ENCODE measurements around the gene PIGX.

Gene PIGX
- 19.3 to 21.8 (median 19.7) reads per million in 3 donors for total RNA-seq

- no peaks in the 10 kb centered on the region for H3K27me3 ChIP-seq (replicated peaks; ENCODE audit: control insufficient read depth, insufficient read depth, low read length, poor library complexity, severe bottlenecking)
- peak; percentile 88 to 95 (median 95) for DNase-seq
- H3K27ac ChIP-seq (ENCODE audit: insufficient read depth, low read length, poor library complexity, severe bottlenecking), result peak within 1 kb of the TSS; percentile 98
- H3K4me1 ChIP-seq (ENCODE audit: control insufficient read depth, insufficient read depth, low read length, poor library complexity, severe bottlenecking), result peaks cover 12% of the 10 kb centered on the region
- no peaks in the 10 kb centered on the region for H3K36me3 ChIP-seq (ENCODE audit: control insufficient read depth, insufficient read depth, low read length)
- H3K9me3 ChIP-seq (ENCODE audit: control insufficient read depth, low read length), result no peaks in the 10 kb centered on the region
- H3K4me3 ChIP-seq (ENCODE audit: insufficient read depth, low read depth, low read length, poor library complexity, severe bottlenecking), result peak within 1 kb of the TSS; percentile 48
Observed at GRCh38 chr3:196711838-196712513, at the start of gene PIGX, which contains the start of gene CEP19. Gene PIGX (plus strand): TSS chr3:196712377. Gene CEP19 (minus strand): TSS chr3:196712250. CDS start chr3:196708657, 3,593 bp downstream.

GRCh38 chr3:196662711-196663571, 49.2 kb upstream of the PIGX start:
- Histone ChIP-seq H3K27me3 (replicated peaks; ENCODE audit: control insufficient read depth, insufficient read depth, low read length, poor library complexity, severe bottlenecking) (no peaks in the 10 kb centered on the region), H3K9me3 (ENCODE audit: control insufficient read depth, low read length) (no peaks in the 10 kb centered on the region), H3K4me3 (ENCODE audit: insufficient read depth, low read depth, low read length, poor library complexity, severe bottlenecking) (no peak overlapping the region), H3K4me1 (ENCODE audit: control insufficient read depth, insufficient read depth, low read length, poor library complexity, severe bottlenecking) (no peaks in the 10 kb centered on the region), H3K27ac (ENCODE audit: insufficient read depth, low read length, poor library complexity, severe bottlenecking) (no peak overlapping the region), H3K36me3 (ENCODE audit: control insufficient read depth, insufficient read depth, low read length) (peaks cover 25% of the 10 kb centered on the region)
- no peak for DNase-seq

- Histone ChIP-seq H3K4me1 (ENCODE audit: control insufficient read depth, insufficient read depth, low read length, poor library complexity, severe bottlenecking) (peaks cover 10% of the 10 kb centered on the region), H3K27me3 (replicated peaks; ENCODE audit: control insufficient read depth, insufficient read depth, low read length, poor library complexity, severe bottlenecking) (no peaks in the 10 kb centered on the region), H3K4me3 (ENCODE audit: insufficient read depth, low read depth, low read length, poor library complexity, severe bottlenecking) (no peak overlapping the region), H3K9me3 (ENCODE audit: control insufficient read depth, low read length) (no peaks in the 10 kb centered on the region), H3K36me3 (ENCODE audit: control insufficient read depth, insufficient read depth, low read length) (peaks cover 10% of the 10 kb centered on the region), H3K27ac (ENCODE audit: insufficient read depth, low read length, poor library complexity, severe bottlenecking) (no peak overlapping the region)
- DNase-seq, result no peak
Observed at GRCh38 chr3:196666001-196666867, 45.9 kb upstream of the PIGX start.

GRCh38 chr3:196667056-196667825, 44.9 kb upstream of the PIGX start:
- H3K27me3 ChIP-seq (replicated peaks; ENCODE audit: control insufficient read depth, insufficient read depth, low read length, poor library complexity, severe bottlenecking), result no peaks in the 10 kb centered on the region
- H3K36me3 ChIP-seq (ENCODE audit: control insufficient read depth, insufficient read depth, low read length), result peaks cover 1% of the 10 kb centered on the region
- H3K9me3 ChIP-seq (ENCODE audit: control insufficient read depth, low read length), result no peaks in the 10 kb centered on the region
- DNase-seq, result no peak
- peaks cover 12% of the 10 kb centered on the region for H3K4me1 ChIP-seq (ENCODE audit: control insufficient read depth, insufficient read depth, low read length, poor library complexity, severe bottlenecking)
- no peak overlapping the region for H3K27ac ChIP-seq (ENCODE audit: insufficient read depth, low read length, poor library complexity, severe bottlenecking)
- H3K4me3 ChIP-seq (ENCODE audit: insufficient read depth, low read depth, low read length, poor library complexity, severe bottlenecking), result no peak overlapping the region

GRCh38 chr3:196670339-196670738, 41.8 kb upstream of the PIGX start:
- no peaks in the 10 kb centered on the region for H3K36me3 ChIP-seq (ENCODE audit: control insufficient read depth, insufficient read depth, low read length)
- no peak for DNase-seq
- H3K27ac ChIP-seq (ENCODE audit: insufficient read depth, low read length, poor library complexity, severe bottlenecking), result peak overlapping the region; percentile 50
- no peaks in the 10 kb centered on the region for H3K27me3 ChIP-seq (replicated peaks; ENCODE audit: control insufficient read depth, insufficient read depth, low read length, poor library complexity, severe bottlenecking)
- H3K9me3 ChIP-seq (ENCODE audit: control insufficient read depth, low read length), result no peaks in the 10 kb centered on the region
- H3K4me3 ChIP-seq (ENCODE audit: insufficient read depth, low read depth, low read length, poor library complexity, severe bottlenecking), result peak overlapping the region; percentile 22
- peaks cover 12% of the 10 kb centered on the region for H3K4me1 ChIP-seq (ENCODE audit: control insufficient read depth, insufficient read depth, low read length, poor library complexity, severe bottlenecking)

GRCh38 chr3:196673632-196674031, 38.5 kb upstream of the PIGX start:
- peaks cover 22% of the 10 kb centered on the region for H3K4me1 ChIP-seq (ENCODE audit: control insufficient read depth, insufficient read depth, low read length, poor library complexity, severe bottlenecking)
- H3K9me3 ChIP-seq (ENCODE audit: control insufficient read depth, low read length), result no peaks in the 10 kb centered on the region
- H3K4me3 ChIP-seq (ENCODE audit: insufficient read depth, low read depth, low read length, poor library complexity, severe bottlenecking), result no peak overlapping the region
- no peak for DNase-seq
- no peaks in the 10 kb centered on the region for H3K27me3 ChIP-seq (replicated peaks; ENCODE audit: control insufficient read depth, insufficient read depth, low read length, poor library complexity, severe bottlenecking)
- H3K36me3 ChIP-seq (ENCODE audit: control insufficient read depth, insufficient read depth, low read length), result no peaks in the 10 kb centered on the region
- no peak overlapping the region for H3K27ac ChIP-seq (ENCODE audit: insufficient read depth, low read length, poor library complexity, severe bottlenecking)

- no peak overlapping the region for H3K4me3 ChIP-seq (ENCODE audit: insufficient read depth, low read depth, low read length, poor library complexity, severe bottlenecking)
- no peak for DNase-seq
- H3K4me1 ChIP-seq (ENCODE audit: control insufficient read depth, insufficient read depth, low read length, poor library complexity, severe bottlenecking), result peaks cover 10% of the 10 kb centered on the region
- no peaks in the 10 kb centered on the region for H3K36me3 ChIP-seq (ENCODE audit: control insufficient read depth, insufficient read depth, low read length)
- no peaks in the 10 kb centered on the region for H3K9me3 ChIP-seq (ENCODE audit: control insufficient read depth, low read length)
- no peak overlapping the region for H3K27ac ChIP-seq (ENCODE audit: insufficient read depth, low read length, poor library complexity, severe bottlenecking)
- no peaks in the 10 kb centered on the region for H3K27me3 ChIP-seq (replicated peaks; ENCODE audit: control insufficient read depth, insufficient read depth, low read length, poor library complexity, severe bottlenecking)
Observed at GRCh38 chr3:196677353-196677752, 34.8 kb upstream of the PIGX start.

GRCh38 chr3:196677931-196678330, 34.2 kb upstream of the PIGX start:
- Histone ChIP-seq H3K4me1 (ENCODE audit: control insufficient read depth, insufficient read depth, low read length, poor library complexity, severe bottlenecking) (peaks cover 10% of the 10 kb centered on the region), H3K4me3 (ENCODE audit: insufficient read depth, low read depth, low read length, poor library complexity, severe bottlenecking) (no peak overlapping the region), H3K27me3 (replicated peaks; ENCODE audit: control insufficient read depth, insufficient read depth, low read length, poor library complexity, severe bottlenecking) (no peaks in the 10 kb centered on the region), H3K27ac (ENCODE audit: insufficient read depth, low read length, poor library complexity, severe bottlenecking) (no peak overlapping the region), H3K9me3 (ENCODE audit: control insufficient read depth, low read length) (no peaks in the 10 kb centered on the region), H3K36me3 (ENCODE audit: control insufficient read depth, insufficient read depth, low read length) (no peaks in the 10 kb centered on the region)
- no peak for DNase-seq

Measured in effector memory CD4-positive, alpha-beta T cell (primary cell).